K562 (cell line): ENCODE data around the gene NPFF. TPM values are rescaled to one million over a fixed set of nuclear protein-coding genes. Genes with fewer than 3 reads are reported as not detected.
A peak's percentile ranks its signal among the peaks of the same experiment; 100 is the strongest.

Experiments
- CREM ChIP-seq: IDR thresholded peaks from 2 replicates; pipeline ENCODE4 v1.6.1; 2014; ENCODE audit warnings: antibody characterized with exemption, low read depth
- HNRNPL ChIP-seq: fragments of 200-400 bp; formaldehyde crosslinking; IDR thresholded peaks from 2 replicates; pipeline ENCODE4 v1.6.1; 2017; ENCODE audit warnings: low read depth, mild to moderate bottlenecking, low read length
- ILF3 ChIP-seq: fragments of 450-650 bp; IDR thresholded peaks from 2 replicates; pipeline ENCODE4 v1.6.1; 2018; ENCODE audit warnings: antibody characterized with exemption, mild to moderate bottlenecking, moderate library complexity, borderline replicate concordance
- MXI1 ChIP-seq: IDR thresholded peaks from 2 replicates; pipeline ENCODE4 v1.6.1; 2011; ENCODE audit warnings: low read depth, mild to moderate bottlenecking, improper control_type of control experiment, low read length
- NBN ChIP-seq: fragments of 450-650 bp; IDR thresholded peaks from 2 replicates; pipeline ENCODE4 v1.6.1; 2016; ENCODE audit warnings: low read depth, mild to moderate bottlenecking
- NFRKB ChIP-seq: fragments of 450-650 bp; IDR thresholded peaks from 2 replicates; pipeline ENCODE4 v1.6.1; 2016; ENCODE audit warnings: low read depth
- U2AF1 ChIP-seq: fragments of 200-400 bp; formaldehyde crosslinking; optimal IDR thresholded peaks from 2 replicates; pipeline ENCODE3; 2017; ENCODE audit warnings: mild to moderate bottlenecking, low read depth, low read length, moderate library complexity
- XRCC3 ChIP-seq: fragments of 450-650 bp; IDR thresholded peaks from 2 replicates; pipeline ENCODE4 v1.6.1; 2017; ENCODE audit warnings: mild to moderate bottlenecking, moderate library complexity
- polyA plus RNA-seq, 8 experiments: library from polyadenylated mRNA; depleted of rRNA in 4 of 8; stranded (reverse) in 5 of 8; unstranded in 3 of 8; fragments of >200 nt; fragmentation: Nextera tagmentation in 2 of 8; fragmentation: Illumina TruSeq in 1 of 8; extraction: Ambion mirVana in 2 of 8; extraction: Trizol in 1 of 8; gene quantifications; 2 replicates each; pipeline versions ENCODE4 v1.2.1 to v1.2.3, GENCODE V29; 2011 to 2014; ENCODE audit warnings: inconsistent platforms in 1 of 8, missing spikeins in 1 of 8
- total RNA-seq, 7 experiments: library from RNA; depleted of rRNA in 6 of 7; stranded (reverse); fragments of >200 nt in 6 of 7; fragmentation: Illumina TruSeq in 2 of 7; extraction: Trizol in 2 of 7; gene quantifications; 2 replicates each; pipeline versions ENCODE4 v1.2.1 to v1.2.3, GENCODE V29; 2011 to 2021; ENCODE audit warnings: low replicate concordance in 1 of 7
- TF ChIP-seq, protein P1 (sequence below), 3 experiments: fragments of 200-800 bp in 1 of 3; sonication (Bioruptor generic) in 1 of 3; sonication (generic) in 1 of 3; formaldehyde crosslinking in 1 of 3; IDR thresholded peaks; 2 replicates each; pipeline versions ENCODE4 v1.6.1 to v1.8.0; 2016 to 2022; ENCODE audit warnings: mild to moderate bottlenecking in 2 of 3, missing compliant biosample characterization in 2 of 3, missing genetic modification characterization in 2 of 3, missing genetic modification reagents in 1 of 3
- TF ChIP-seq, protein P2 (sequence below): fragments of 250-450 bp; sonication (Bioruptor Pico); IDR thresholded peaks from 2 replicates; pipeline ENCODE4 v1.4.0; 2020; ENCODE audit warnings: mild to moderate bottlenecking, moderate library complexity
- TF ChIP-seq, protein P3 (sequence below): IDR thresholded peaks from 3 replicates; pipeline ENCODE4 v1.6.1; 2011; ENCODE audit warnings: borderline replicate concordance, mild to moderate bottlenecking; ENCODE audit not compliant: insufficient read length, insufficient read depth
- TF ChIP-seq, protein P4 (sequence below): fragments of 450-650 bp; IDR thresholded peaks from 2 replicates; pipeline ENCODE4 v1.6.1; 2017; ENCODE audit warnings: mild to moderate bottlenecking, moderate library complexity
- TF ChIP-seq, protein P5 (sequence below): sonication (generic); formaldehyde crosslinking; IDR thresholded peaks from 2 replicates; pipeline ENCODE4 v1.8.0; 2022; ENCODE audit warnings: mild to moderate bottlenecking, missing genetic modification reagents
- TF ChIP-seq, protein P6 (sequence below): fragments of 150-350 bp; conservative IDR thresholded peaks from 2 replicates; pipeline ENCODE4 v1.6.1; 2014; ENCODE audit warnings: low read length

The NPFF gene
- total and polyA plus RNA-seq, 9 of the 15 experiments (the other 6 are each of a cell fraction or from before 2014, with no cell fraction given): 0.15 to 1.2 (median 0.55) TPM; not detected in 6

DNA sequence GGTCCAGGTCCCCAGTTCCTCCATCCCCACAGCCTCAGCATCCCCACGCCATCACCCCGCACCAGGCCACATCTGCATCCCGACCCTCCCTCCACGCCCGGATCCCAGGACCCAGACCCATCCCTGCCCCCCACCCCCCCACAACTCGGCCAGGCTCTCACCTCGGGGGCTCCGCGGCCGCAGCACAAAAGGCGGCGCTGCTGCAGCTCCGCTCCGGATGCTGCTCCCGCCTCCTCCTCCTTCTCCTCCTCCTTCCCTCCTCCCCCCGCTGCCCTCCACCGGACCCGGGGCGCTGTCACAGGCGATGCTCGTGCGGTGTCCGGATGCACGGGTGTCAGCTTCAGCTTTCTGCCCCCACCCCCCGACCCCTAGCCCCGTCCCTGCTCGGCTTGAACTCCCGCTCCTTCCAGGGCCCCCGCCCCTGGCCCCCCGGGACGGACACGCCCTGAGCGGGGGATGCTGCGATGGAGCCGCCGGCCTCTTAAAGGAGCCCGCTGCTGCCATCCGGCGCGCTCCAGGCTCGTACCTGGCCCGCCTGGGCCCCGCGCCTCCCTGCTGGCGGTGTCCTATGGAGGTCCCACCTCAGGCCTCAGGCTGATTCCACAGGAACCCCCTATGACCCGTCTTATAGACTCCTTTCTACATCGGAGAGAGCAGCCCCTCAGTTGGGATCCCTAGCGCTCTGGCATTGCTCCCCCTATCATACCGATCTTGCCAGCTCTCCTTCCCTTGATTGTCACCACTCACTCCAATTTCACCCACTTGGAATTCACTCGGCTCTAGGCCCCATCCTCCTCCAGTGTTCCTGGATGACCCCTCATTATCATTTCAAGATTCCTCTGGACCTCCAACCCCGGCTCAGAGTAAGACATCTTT, 7.8 kb downstream of the NPFF start, which contains the start of gene MAP3K12 (continued):
- TF ChIP-seq, protein P1, sequence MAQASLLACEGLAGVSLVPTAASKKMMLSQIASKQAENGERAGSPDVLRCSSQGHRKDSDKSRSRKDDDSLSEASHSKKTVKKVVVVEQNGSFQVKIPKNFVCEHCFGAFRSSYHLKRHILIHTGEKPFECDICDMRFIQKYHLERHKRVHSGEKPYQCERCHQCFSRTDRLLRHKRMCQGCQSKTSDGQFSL (CRISPR knock-in tag; IDR thresholded peaks at IDR 0.05): no peak
- TF ChIP-seq, protein P1 (tag; IDR thresholded peaks at IDR 0.05): peak in 1 of 2 experiments; percentile 74; a peak in 1 of 4 replicates
- no peak for TF ChIP-seq MXI1
- TF ChIP-seq, protein P2, sequence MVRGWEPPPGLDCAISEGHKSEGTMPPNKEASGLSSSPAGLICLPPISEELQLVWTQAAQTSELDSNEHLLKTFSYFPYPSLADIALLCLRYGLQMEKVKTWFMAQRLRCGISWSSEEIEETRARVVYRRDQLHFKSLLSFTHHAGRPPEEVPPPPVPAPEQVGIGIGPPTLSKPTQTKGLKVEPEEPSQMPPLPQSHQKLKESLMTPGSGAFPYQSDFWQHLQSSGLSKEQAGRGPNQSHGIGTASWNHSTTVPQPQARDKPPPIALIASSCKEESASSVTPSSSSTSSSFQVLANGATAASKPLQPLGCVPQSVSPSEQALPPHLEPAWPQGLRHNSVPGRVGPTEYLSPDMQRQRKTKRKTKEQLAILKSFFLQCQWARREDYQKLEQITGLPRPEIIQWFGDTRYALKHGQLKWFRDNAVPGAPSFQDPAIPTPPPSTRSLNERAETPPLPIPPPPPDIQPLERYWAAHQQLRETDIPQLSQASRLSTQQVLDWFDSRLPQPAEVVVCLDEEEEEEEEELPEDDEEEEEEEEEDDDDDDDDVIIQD (CRISPR knock-in tag): no peak
- no peak for TF ChIP-seq NFRKB
- TF ChIP-seq ILF3: no peak
- TF ChIP-seq HNRNPL: no peak
- TF ChIP-seq U2AF1: no peak
- TF ChIP-seq, protein P3, sequence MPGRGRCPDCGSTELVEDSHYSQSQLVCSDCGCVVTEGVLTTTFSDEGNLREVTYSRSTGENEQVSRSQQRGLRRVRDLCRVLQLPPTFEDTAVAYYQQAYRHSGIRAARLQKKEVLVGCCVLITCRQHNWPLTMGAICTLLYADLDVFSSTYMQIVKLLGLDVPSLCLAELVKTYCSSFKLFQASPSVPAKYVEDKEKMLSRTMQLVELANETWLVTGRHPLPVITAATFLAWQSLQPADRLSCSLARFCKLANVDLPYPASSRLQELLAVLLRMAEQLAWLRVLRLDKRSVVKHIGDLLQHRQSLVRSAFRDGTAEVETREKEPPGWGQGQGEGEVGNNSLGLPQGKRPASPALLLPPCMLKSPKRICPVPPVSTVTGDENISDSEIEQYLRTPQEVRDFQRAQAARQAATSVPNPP: no peak
- TF ChIP-seq CREM: no peak
- TF ChIP-seq, protein P4, sequence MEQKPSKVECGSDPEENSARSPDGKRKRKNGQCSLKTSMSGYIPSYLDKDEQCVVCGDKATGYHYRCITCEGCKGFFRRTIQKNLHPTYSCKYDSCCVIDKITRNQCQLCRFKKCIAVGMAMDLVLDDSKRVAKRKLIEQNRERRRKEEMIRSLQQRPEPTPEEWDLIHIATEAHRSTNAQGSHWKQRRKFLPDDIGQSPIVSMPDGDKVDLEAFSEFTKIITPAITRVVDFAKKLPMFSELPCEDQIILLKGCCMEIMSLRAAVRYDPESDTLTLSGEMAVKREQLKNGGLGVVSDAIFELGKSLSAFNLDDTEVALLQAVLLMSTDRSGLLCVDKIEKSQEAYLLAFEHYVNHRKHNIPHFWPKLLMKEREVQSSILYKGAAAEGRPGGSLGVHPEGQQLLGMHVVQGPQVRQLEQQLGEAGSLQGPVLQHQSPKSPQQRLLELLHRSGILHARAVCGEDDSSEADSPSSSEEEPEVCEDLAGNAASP: no peak
- TF ChIP-seq XRCC3: no peak
- TF ChIP-seq, protein P5, sequence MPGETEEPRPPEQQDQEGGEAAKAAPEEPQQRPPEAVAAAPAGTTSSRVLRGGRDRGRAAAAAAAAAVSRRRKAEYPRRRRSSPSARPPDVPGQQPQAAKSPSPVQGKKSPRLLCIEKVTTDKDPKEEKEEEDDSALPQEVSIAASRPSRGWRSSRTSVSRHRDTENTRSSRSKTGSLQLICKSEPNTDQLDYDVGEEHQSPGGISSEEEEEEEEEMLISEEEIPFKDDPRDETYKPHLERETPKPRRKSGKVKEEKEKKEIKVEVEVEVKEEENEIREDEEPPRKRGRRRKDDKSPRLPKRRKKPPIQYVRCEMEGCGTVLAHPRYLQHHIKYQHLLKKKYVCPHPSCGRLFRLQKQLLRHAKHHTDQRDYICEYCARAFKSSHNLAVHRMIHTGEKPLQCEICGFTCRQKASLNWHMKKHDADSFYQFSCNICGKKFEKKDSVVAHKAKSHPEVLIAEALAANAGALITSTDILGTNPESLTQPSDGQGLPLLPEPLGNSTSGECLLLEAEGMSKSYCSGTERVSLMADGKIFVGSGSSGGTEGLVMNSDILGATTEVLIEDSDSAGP (CRISPR knock-in tag): peak; percentile 86
- TF ChIP-seq NBN: no peak
- TF ChIP-seq, protein P6, sequence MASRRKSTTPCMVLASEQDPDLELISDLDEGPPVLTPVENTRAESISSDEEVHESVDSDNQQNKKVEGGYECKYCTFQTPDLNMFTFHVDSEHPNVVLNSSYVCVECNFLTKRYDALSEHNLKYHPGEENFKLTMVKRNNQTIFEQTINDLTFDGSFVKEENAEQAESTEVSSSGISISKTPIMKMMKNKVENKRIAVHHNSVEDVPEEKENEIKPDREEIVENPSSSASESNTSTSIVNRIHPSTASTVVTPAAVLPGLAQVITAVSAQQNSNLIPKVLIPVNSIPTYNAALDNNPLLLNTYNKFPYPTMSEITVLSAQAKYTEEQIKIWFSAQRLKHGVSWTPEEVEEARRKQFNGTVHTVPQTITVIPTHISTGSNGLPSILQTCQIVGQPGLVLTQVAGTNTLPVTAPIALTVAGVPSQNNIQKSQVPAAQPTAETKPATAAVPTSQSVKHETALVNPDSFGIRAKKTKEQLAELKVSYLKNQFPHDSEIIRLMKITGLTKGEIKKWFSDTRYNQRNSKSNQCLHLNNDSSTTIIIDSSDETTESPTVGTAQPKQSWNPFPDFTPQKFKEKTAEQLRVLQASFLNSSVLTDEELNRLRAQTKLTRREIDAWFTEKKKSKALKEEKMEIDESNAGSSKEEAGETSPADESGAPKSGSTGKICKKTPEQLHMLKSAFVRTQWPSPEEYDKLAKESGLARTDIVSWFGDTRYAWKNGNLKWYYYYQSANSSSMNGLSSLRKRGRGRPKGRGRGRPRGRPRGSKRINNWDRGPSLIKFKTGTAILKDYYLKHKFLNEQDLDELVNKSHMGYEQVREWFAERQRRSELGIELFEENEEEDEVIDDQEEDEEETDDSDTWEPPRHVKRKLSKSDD: no peak
